ENCODE results near the gene SLC6A7.
A peak's percentile ranks its signal among the peaks of the same experiment; 100 is the strongest.

Gene SLC6A7

DNA sequence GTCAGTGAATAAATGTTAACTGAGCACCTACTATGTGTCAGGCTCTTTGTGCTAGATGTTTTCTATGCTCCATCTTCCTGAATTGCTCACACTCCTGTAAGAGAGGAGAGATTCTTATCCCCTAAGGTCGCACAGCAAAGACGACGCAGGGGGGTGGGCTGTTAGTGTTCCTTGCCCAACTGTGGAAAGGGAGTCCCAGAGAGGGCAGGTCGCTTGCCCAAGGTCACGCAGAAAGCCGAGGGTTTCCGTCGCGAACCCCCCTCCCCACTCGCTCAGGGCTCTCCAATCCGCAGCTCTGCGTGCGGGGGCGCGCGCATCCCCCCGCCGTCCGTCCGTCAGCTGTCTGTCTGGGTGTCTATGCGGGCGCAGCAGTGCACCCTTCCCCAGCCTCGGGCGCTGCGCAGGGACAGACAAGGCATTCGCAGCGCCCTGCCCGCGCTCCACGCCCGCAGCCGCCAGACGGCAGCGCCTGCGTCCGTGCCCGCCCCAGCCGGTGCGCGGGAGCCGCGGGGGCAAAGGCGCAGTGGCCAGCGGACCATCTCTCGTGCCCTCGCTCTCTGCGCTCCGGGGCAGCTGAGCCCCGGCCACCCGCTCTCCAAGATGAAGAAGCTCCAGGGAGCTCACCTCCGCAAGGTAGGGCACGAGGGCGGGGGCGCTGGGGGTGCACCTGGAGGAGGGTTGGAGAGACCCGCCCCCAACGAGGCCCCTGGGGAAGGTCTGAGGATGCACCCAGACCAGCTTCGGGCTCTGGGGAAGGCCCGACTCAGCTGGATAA lies at the start of gene SLC6A7:
Gene SLC6A7, plus strand, starts transcription at position 335 of the 775 bp plus-strand sequence. Its CDS starts 266 bp downstream, at position 601.
- DNase-seq (ENCODE audit: low spot score): no peak

DNA sequence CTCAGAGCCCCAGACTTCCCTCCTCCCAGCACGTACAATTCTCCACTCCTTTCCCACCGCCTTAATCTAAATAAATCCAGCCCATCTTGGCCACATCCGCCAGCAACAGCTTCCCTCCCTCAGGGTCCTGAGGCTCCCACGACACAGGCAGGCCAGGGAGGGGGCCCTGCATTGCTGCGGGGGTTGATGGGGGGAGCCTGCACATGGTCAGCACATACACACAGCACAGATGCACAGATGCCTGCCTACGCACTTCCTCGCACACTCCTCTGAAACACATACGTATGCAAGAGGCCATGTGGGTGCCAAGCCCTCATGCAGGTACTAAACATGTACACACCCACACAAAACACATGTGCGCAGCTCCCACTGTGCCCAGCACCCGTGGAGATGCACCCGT lies 49.0 kb upstream of the SLC6A7 start:
- no peak for DNase-seq (ENCODE audit: low spot score)

DNA sequence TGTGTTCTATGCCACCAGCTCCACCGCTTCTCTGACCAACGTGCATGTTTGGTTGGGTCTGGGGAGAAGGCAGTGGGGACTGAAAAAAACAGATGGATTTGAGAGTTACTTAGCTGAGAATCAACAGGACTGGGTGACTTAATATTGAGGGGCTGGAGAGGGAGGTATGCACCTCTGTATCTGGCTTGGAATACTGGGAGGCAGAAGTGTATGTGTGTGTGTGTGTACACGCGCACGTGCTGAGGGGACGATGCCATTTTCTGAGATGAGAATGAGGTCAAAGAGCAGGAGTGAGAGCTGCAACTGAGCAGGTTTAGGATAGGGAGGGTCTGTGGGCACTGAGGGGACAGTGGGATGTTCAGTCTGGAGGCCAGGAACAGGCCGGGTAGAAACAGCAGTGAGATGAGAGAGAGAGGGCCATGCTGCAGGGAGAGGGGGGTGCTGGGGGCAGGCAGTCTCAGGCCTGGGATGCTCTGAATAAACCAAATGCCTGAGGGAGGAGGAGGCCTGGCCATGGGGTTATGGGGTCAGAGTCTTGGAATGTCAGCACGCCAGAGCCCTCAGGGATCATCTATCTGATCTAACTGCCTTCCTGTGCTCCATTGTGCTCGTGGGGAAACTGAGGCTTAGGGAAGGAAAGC lies 48.2 kb upstream of the SLC6A7 start:
- DNase-seq (ENCODE audit: low spot score): peak; percentile 76

DNA sequence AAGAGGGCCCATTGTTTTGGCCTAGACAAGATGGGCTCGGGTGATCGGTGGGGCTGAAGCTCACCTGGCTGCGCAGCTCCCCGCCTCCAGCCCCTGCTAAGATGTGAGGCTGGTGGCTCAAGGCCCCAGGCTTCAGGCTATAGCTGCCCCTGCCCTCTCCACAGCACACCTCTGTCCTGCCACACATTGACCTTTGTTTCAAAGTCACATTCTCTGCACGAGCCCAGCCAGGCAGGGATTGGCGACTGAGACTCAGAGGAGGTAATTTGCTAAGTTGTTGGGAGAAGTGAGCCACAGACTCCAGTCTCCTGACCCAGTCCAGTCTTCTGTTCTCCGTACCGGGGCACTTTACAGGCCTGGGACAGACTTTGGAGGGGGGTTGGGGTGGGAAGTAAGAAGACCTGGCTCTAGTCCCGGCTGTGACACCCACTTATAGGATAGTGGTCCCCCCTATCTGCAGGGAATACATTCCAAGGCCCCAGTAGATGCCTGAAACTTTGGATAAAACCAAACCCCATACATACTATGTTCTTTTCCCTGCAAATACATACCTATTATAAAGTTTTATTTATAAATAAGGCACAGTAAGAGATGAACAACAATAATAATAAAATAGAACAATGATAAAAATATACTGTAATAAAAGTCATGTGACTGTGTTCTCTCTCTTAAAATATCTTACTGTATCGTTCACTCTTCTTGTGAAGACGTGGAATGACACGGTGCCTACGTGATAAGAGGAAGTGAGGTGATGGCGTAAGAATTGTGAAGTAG lies 47.5 kb upstream of the SLC6A7 start:
- no peak for DNase-seq (ENCODE audit: low spot score)

DNA sequence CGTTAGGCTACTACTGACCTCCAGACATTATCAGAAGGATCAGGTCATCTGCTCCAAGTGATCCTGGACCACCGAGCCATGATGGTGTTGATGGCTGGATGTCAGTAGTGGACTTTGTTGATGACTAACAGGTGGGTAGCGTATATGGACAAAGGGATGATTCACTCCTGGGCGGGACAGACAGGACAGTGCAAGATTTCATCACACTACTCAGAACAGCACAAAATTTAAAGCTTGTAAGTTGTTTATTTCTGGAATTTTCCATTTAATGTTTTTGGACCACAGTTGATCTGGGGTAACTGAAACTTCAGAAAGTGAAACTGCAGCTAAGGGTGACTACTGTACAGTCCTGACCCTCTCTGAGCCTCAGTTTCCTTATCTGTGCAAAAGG lies 46.9 kb upstream of the SLC6A7 start:
- DNase-seq (ENCODE audit: low spot score): peak; percentile 53

DNA sequence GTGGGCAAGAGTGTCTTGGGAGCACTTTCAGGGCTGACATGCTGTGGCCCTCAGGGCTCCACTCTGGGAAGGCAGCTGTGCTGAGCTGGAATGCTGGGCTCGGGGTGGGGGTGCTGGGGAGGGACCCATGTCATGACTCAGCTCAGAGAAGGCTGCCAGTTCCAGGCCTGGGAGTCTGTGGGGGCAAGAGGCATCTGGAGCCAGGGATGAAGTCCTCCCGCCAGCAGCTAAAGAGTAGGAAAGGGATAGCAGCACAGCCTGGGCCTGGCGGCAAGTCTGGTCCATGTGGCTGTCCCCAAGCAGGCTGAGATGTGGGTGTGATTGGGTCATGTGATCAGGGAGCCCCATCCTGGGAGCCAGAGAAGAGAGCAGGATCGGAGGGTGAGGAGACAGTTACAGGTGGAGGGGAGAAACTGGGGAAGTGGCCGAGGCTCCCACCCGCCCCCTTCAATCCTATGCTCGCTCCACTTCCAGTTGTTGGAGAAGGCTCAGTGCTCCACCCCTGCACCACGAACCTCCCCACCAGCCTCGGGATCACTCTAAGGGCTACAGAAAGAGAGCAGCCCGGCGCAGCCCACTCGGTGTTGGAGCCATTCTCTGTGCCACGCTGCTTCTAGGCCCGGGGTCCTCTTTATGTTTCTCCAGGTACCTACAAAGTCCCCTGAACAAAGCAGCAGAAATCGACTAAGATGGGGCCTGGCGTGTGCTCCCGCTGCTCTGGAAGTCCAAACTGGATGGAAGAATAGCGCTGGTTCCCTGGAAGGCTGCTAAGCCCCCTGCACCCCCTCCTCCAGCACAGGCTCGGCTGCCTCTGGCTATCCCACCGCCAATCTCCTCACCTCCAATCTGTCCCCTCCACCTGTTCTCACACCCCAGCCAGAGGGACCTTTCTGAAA lies 46.3 kb upstream of the SLC6A7 start:
- peak; percentile 81 for DNase-seq (ENCODE audit: low spot score)

DNA sequence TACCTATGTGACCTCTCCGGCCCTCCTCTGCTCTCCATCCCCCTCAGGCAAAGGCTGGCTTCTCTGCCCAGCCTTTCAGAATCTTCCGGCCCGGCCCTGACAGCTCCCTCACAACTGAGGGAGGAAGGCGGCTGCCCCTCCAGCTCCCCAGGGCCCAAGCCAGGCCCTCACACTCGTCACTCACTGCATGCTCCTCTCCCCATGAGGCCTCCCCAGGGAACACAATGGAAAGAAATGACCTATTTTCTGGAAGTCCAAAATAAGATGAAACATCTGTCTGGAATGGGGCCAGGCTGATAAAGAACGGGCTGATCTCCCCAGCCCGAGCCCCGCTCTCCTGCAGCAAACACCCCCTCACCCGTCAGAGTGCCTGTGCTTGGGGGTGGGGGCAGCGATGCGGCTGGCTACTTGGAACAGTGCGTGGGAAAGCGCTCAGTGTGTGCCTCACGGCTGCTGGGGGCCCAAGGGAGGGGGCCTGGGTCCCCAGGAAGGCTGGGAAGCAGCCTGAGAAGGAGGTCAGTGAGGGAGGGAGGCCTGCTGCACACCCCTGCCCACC lies 45.5 kb upstream of the SLC6A7 start:
- DNase-seq (ENCODE audit: low spot score): no peak

DNA sequence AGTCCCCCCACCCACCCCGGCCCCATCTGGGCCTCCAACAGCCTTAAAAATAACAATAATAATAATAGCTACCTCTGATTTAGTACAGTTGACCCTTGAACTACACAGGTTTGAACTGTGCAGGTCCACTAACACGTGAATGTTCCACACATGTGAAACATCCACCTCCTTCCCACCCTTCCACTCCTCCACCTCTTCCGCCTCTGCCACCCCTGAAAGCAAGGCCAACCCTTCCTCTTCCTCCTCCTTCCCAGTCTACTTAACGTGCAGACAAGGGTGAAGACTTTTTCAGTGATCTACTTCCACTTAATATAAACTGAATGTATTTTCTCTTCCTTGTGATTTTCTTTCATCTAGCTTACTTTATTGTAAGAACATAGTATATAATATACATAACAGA lies 45.0 kb upstream of the SLC6A7 start:
- no peak for DNase-seq (ENCODE audit: low spot score)

DNA sequence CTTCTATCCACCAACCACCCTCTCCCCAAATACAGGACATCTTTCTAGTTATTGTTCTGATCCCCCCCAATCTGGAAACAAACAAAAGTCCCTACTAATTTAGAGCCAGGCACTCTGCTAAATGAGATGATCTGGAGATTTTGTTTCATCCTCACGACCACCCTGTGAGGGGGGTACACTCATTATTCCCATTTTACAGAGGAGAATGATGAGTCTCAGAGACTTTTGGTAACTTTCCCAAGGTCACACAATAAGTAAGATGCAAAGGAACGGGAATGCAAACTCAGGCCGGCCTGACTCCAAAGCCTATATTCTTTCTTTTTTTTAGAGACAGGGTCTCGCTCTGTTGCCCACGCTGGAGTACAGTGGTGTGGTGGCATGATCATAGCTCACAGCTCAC lies 43.6 kb upstream of the SLC6A7 start:
- no peak for DNase-seq (ENCODE audit: low spot score)

DNA sequence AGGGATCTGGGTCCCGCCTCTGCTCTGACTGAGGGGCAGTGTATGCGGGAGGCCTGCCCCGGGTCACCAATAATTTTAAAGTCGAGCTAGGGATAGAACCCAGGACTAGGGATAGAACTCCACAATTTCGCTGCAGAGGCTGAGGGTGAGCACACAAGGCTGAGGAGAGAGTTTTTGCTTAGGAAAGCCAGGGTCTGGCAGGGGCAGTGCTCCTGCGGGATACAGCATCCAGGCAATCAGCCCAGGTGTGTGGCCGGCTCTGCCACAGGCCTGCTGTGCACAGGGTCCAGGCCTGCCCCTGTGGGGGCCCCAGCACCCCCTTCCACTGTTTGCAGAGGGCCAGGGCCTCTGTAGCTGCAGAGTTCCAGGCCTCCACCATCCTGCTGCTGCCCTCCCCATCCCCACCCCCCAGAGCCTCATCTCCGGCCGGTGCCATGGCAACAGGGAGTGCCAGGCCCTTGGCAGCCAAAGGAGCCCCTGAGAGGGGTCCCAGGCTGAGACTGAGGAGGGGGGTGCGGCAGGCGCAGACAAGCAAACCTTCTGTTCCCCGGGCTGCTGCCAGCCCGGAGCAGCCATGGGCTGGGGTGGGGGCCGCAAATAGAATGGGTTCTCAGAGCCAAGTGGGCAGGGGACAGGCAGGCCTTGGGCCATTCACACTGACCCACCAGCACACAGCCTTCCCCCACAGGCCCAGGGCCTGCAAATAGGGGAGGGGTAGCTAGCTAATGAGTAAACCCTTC lies 42.8 kb upstream of the SLC6A7 start:
- DNase-seq (ENCODE audit: low spot score): no peak

DNA sequence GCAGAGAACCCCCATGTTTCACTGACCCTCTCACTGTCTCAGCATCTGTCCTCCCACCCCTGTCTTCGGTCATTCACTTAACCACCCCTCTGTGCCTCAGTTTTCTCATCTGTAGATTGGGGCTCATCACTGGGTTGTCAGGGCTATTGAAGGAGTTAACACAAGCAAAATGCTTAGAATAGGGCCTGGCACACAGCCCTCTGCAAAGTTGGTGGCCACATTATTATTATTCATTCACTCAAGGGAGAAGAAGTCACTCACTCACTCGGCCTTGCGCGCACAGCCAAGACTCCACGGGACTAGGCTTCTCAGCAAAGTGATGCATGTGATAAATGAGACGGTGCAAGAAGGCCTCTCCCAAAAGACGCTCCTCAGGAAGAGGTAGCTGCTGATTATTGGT lies 42.2 kb upstream of the SLC6A7 start:
- no peak for DNase-seq (ENCODE audit: low spot score)

DNA sequence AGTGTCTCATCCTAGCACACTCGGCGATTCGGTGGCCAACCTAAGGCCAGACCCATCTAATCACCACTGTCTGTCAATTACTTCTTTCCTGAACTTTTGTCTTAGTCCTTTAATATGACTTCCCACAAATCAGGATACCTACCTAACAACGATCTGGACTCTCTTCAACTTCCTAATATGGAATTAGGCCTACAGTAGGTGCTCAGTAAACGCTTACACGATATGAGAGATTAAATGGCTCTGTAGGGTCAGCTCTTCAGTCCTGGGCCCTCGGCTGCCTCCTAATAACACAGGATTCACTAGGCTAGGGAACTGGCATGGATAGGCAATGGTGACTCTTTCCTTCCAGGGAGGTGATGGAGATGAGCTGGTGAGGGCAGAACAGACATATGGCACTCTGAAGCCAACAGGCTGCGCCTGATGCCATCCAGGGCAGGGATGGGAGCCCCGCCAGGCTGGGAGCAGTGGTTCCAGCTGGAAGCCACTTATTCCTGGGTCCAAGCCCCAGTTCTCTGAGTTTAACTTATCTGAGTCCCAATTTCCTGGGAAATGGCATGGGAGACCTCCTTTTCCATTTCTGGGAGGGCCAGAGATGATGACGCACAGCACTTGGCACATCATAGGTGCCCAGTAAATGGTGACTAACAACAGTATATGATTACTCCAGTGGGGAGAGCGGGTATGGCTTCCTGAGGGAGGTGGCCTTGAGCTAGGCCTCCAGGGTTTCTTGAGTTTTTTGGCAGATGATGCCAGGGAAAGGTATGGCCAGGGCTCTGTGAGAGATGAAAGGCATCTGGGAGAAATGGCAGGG lies 41.5 kb upstream of the SLC6A7 start:
- DNase-seq (ENCODE audit: low spot score): no peak

DNA sequence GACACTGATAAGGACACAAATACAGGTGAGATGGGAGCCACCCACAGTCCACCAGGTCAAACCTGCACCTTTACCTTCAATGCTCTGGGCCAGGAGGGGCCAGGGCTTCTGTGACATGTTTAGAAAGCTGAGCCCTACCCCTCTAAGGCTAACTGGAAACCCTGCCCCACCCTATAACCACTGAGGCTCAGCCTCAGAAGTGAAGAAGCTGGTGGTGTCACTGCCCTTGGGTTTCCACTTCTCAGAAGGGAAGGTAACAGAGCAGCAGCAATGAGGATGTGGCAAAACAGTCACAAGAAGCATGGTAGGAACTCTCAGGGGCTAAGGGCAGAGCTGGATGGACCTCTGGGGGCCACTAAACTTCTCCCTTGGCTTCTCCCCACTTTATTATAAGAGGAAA lies 40.2 kb upstream of the SLC6A7 start:
- no peak for DNase-seq (ENCODE audit: low spot score)

DNA sequence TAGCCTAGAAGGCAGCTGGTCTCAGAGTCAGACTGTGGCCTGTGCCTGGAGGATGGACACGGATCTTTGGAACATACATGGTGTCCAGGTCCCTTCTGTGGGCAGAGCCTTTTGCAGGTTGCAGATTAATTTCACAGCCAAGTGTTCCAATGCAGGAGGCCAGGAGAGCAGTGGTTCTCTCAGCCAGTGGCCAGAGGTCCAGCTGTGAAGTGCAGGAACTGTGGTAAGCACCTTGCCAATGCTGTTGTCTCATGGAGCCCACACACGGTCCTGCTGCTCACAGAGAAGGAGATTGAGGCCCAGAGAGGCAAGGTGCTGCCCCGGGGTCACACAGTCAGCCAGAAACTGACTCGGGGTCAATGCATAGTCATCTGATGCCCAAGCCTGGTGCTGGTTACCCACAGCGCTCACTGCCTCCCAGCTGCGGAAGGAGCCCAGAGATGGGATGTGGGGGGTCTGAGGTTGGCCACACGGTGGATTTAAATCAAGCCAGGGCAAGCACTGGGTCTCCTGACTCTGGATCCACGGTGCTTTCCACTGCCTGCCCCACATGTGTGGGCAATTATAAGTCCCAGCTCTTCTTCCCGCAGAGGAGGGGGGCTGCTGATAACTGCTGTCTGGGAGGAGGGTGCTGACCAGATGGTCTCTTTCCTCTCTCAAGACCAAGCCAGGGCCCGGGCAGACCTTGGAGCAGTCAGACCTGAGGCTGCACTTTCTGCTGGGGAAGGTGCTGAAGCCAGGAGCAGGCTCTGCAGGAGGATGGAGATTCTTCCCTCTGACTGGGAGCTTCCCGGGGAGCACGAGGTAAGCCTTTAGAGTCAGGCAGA lies 37.0 kb upstream of the SLC6A7 start:
- no peak for DNase-seq (ENCODE audit: low spot score)

DNA sequence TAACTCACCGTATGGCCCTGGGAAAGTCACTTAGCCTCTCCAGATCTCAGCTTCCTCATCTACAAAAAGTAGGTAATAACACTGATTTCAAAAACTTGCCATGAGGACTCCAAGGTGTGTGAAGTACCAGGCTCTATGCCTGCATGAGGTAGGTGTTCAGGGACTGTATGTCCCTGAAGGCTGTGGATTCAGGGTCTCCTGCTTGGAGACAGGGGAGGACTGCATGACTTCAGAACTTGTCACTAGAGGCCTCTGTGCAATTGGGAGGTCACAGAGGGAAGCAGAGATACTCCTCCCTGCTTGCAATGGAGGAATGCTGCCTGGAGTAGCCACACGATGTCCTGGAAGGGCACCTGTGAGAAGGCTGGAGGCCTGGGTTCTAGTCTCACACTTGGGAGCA lies 36.4 kb upstream of the SLC6A7 start:
- DNase-seq (ENCODE audit: low spot score): no peak

DNA sequence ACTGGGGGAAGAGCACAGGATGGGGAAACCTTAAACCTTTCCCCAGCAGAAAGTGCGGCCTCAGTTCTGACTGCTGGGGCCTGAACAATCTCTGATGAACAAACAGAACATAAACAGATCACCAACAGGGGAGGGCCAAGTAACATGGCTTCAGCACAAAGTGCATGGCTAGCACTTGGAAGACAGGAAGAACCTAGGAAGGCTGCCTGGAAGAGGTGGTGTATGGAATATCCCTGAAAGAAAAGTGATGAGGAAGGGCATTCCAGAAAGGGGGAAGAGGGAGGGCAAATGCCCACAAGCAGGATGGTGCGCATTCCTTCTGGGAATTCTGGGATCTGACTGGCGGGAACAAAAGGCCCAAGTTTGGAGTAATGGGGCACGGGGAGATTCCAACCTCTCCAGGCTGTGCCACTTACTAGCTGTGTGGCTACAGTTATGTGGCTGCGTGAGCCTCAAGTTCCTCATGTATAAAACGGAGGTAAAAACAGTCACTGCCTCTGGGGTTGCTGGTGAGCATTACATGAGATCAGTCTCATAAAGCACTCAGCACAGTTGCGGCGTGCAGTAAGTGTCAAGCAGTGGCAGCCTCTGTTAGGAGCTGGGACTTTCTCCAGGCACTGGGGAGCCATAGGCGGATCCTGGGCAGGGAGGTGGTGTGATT lies 35.8 kb upstream of the SLC6A7 start:
- peak; percentile 64 for DNase-seq (ENCODE audit: low spot score)

DNA sequence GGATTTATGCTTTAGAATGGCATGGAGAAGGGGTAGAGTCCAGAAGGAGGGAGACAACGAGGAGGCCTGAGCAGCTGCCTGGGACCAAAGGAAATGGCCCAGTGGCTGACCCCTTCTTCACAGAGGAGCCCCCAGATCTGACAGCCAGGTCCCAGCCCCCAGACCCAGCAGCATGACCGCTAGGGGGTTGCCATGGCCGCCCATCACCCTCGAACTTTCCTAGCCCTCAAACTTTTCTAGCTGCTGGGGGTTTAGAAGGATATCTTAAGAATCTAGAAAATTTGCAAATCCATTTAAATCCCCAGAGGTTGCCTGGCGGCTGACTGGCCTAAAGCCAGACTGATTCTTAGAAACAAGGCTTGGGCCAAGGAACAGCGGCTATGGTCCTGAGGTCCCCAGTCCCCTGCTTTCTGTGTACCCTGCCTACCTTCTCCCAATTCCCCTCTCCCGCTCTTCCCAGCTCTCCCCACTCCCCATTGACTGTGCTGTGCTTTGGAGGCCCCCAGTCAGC lies 35.2 kb upstream of the SLC6A7 start:
- no peak for DNase-seq (ENCODE audit: low spot score)

DNA sequence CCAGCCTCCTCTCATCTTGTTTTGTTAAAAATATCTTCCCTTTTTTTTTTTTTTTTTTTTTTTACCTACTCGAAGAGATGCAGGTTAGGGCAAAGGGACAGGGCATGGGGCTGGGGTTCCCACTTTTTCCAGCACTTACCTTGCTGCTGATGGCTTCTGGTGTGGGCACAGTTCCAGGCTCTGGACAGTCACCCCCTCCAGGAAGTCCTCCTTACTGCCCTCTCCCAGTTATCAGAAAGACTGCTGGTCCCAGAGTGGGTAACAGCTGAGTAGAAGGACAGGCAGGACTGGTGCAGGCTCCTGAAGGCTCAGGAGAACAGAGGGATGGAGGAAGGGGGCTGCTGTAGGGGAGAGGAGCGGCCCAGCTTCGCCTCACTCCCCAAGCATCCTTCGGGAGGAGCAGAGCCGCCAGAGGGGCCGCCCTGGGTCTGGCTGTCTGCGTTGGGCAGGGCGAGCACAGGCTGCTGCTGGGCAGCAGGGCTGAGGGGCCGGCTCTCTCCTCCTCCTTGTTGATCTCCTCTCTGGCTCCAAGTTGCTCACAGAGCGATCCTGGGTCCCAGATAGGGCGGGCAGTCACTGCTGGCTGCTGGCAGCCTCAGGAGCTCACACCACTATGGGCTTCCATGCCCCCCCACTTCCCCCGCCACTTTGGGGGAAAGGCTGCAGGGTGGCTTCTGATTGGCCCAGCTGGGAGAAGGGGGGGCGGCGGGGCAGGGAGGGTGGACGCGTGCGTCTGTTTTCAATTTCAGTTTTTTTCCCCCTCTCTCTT lies 34.4 kb upstream of the SLC6A7 start, which contains the start of gene PDGFRB:
Gene PDGFRB, minus strand, starts transcription at position 588 of the 769 bp plus-strand sequence. CDS start 18,798 bp downstream, outside the sequence.
- DNase-seq (ENCODE audit: low spot score): peak; percentile 91
